Jurkat, Clone E6-1 (cell line): Measurements from ENCODE around the gene CEACAM16.
A peak's percentile ranks its signal among the peaks of the same experiment; 100 is the strongest.

ENCODE experiments used
- DNase-seq: peaks from one replicate; pipeline ENCODE4 v3.0.0-alpha.2; 2011; ENCODE audit warnings: low read depth, low spot score
- H3K4me3 ChIP-seq: 2 replicates; pipeline ENCODE4 v1.5.1; 2011; ENCODE audit warnings: mild to moderate bottlenecking, low read length, control low read depth, moderate library complexity

Gene CEACAM16

GRCh38 chr19:44753932-44754749 is 55.2 kb downstream of the CEACAM16 start:
- peak overlapping the region; percentile 37 for H3K4me3 ChIP-seq
- no peak for DNase-seq

DNA sequence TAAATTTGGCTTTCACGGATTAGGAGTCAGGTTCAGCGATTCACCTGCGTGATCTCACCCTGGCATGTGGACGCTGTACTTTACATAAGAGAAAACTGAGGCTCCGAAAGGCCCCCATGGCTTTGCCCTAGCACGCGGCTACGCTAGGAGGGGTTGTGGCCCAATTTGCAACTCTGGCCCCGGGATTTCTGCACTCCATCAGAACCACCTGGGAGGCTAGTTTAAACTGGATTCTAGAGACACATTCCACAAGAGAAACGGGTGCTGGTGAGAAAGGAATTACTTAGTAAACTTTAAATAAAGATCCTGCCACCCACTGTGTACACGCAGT is 55.8 kb downstream of the CEACAM16 start:
- DNase-seq = no peak
- no peak overlapping the region for H3K4me3 ChIP-seq

DNA sequence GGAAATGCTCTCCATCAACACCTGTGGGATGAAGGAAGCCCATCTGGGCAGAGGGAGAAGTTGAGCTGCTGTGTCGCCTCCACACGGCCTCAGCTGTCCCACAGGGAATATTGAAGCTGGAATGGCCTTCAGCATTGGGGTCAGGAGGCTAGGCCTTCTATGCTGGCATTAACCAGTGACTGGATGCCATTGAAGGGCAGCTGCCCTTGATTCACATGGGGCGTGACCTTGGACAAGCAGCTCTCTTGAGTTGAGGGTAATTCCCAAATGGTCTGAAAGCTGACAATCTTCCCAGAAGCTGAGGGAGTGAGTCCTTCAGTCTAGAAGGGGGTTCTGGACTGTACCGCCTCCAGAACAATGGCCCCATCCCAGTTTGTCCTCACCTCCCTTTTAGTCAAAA is 56.3 kb downstream of the CEACAM16 start:
- H3K4me3 ChIP-seq = no peak overlapping the region
- DNase-seq = no peak

- no peak for DNase-seq
Measured at GRCh38 chr19:44756089-44756562, 57.2 kb downstream of the CEACAM16 start.

GRCh38 chr19:44757057-44757734 is 58.2 kb downstream of the CEACAM16 start:
- no peak for DNase-seq
- no peak overlapping the region for H3K4me3 ChIP-seq

More at GRCh38 chr19:44756089-44756562, 57.2 kb downstream of the CEACAM16 start:
- H3K4me3 ChIP-seq = no peak overlapping the region

- no peak overlapping the region for H3K4me3 ChIP-seq
- no peak for DNase-seq
Measured at GRCh38 chr19:44757735-44758505, 59.0 kb downstream of the CEACAM16 start.

DNA sequence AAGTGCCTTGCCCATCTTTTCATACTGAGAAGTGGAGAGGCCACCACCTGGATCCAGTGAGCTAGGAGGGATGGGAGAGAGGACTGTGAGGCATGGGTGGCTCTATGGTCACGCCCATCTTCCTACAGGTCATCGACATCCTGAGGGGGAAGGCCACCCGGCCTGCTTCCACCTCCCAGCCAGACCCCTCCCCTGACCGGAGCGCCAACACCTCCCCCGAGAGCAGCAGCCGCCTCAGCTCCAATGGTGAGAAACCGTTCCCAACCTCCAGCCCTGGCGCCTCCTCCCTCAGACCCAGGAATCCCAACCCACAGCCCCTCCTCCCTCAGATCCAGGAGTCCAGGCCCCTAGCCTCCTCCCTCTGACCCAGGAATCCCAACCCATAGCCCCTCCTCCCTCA is 59.6 kb downstream of the CEACAM16 start:
- H3K4me3 ChIP-seq = no peak overlapping the region
- no peak for DNase-seq

- DNase-seq = no peak
- no peak overlapping the region for H3K4me3 ChIP-seq
Measured at GRCh38 chr19:44759083-44759804, 60.3 kb downstream of the CEACAM16 start.
